MCF 10A (cell line): ENCODE measurements around the gene ASIC5. TPM values are rescaled to one million over a fixed set of nuclear protein-coding genes. Genes with fewer than 3 reads are reported as not detected.
"Not testable (repeated sequence)": the region's sequence is repeated elsewhere in the genome, so short reads cannot be mapped to it uniquely, and the experiment has no call there.

Experiments
- BruUV-seq: library from RNA; stranded (reverse); fragments of 400-500 nt; replicated peaks from 2 replicates; lab custom pipeline; 2021; lab: Mats Ljungman, UMichigan
- CTCF ChIA-PET: fragments of 300-600 bp; sonication (Branson Sonifier 250); formaldehyde crosslinking; extraction: SDS; loops from one replicate; lab custom pipeline; 2021; ENCODE audit warnings: antibody characterized with exemption, inconsistent platforms; lab: Yijun Ruan, JAX
- POLR2A ChIA-PET: fragments of 300-600, 350-650 bp; sonication (Branson Sonifier 250); formaldehyde crosslinking; extraction: SDS; loops from one replicate; lab custom pipeline; 2020; ENCODE audit warnings: antibody characterized with exemption, inconsistent platforms; lab: Yijun Ruan, JAX
- DNase-seq: peaks from one replicate; pipeline ENCODE4 v3.0.0-alpha.2; 2018; ENCODE audit not compliant: unreplicated experiment
- H3K27ac Mint-ChIP-seq: one replicate; pipeline ENCODE4 v1.8.0; 2022; ENCODE audit warnings: mild to moderate bottlenecking, low read depth, mixed read lengths; ENCODE audit not compliant: unreplicated experiment
- H3K27me3 Mint-ChIP-seq: one replicate; pipeline ENCODE4 v1.8.0; 2022; ENCODE audit warnings: mixed read lengths; ENCODE audit not compliant: insufficient read depth, unreplicated experiment
- H3K36me3 Mint-ChIP-seq: one replicate; pipeline ENCODE4 v1.8.0; 2022; ENCODE audit warnings: mild to moderate bottlenecking, moderate library complexity, mixed read lengths; ENCODE audit not compliant: insufficient read depth, unreplicated experiment
- H3K4me1 Mint-ChIP-seq: one replicate; pipeline ENCODE4 v1.8.0; 2022; ENCODE audit warnings: mixed read lengths; ENCODE audit not compliant: insufficient read depth, unreplicated experiment
- H3K4me3 Mint-ChIP-seq: one replicate; pipeline ENCODE4 v1.8.0; 2022; ENCODE audit warnings: mild to moderate bottlenecking, moderate library complexity, mixed read lengths; ENCODE audit not compliant: unreplicated experiment
- H3K9me3 Mint-ChIP-seq: one replicate; pipeline ENCODE4 v1.8.0; 2022; ENCODE audit warnings: mixed read lengths; ENCODE audit not compliant: unreplicated experiment
- CTCF ChIP-seq: fragments of 200-600 bp; IDR thresholded peaks from one replicate; pipeline ENCODE4 v1.8.0; 2022; ENCODE audit warnings: antibody characterized with exemption, mild to moderate bottlenecking; ENCODE audit not compliant: unreplicated experiment
- intact Hi-C: fragments of 100-400 bp; cut with micrococcal nuclease; formaldehyde crosslinking; loops from 2 replicates; pipeline ENCODE4 v1.14.1; 2022
- total RNA-seq: library from RNA; stranded (reverse); gene quantifications from 2 replicates; pipeline ENCODE4 v1.2.3, GENCODE V29; 2022

Gene ASIC5
- total RNA-seq, 1 experiment from 2014 or later: not detected

GRCh38 chr4:155903453-155903852, 37.4 kb upstream of the ASIC5 start, which contains the start of gene TDO2:
Gene TDO2, plus strand, starts transcription at chr4:155903696. Its CDS starts 63 bp downstream, at chr4:155903759.
- Mint-ChIP-seq H3K27me3 (no peaks in the 10 kb centered on the region), H3K4me1 (peaks cover 19% of the 10 kb centered on the region), H3K9me3 (no peaks in the 10 kb centered on the region), H3K27ac (no peak within 1 kb of the TSS), H3K36me3 (no peaks in the 10 kb centered on the region), H3K4me3 (no peak within 1 kb of the TSS)
- no TSS peak for BruUV-seq
- intact Hi-C loops: no loop called here
- no peak for DNase-seq
- CTCF ChIA-PET: interaction anchor here (0.6 to 0.7 kb wide), 2 partner anchors 102 to 255 kb away, joined by 3 to 4 read pairs; no protein-coding TSS in a partner anchor
- no peak for TF ChIP-seq CTCF
- POLR2A ChIA-PET: no interaction called here

- Mint-ChIP-seq H3K4me1 (peaks cover 9% of the 10 kb centered on the region), H3K9me3 (no peaks in the 10 kb centered on the region), H3K36me3 (no peaks in the 10 kb centered on the region), H3K27ac (no peak overlapping the region), H3K27me3 (no peaks in the 10 kb centered on the region), H3K4me3 (no peak overlapping the region)
- no peak for TF ChIP-seq CTCF
- no TSS peak for BruUV-seq
- DNase-seq: no peak
- POLR2A ChIA-PET: interaction anchor here (0.9 to 1.6 kb wide), 3 partner anchors 12 to 26 kb away, joined by 3 to 4 read pairs (median 4); no protein-coding TSS in a partner anchor
- intact Hi-C loops: no loop called here
- CTCF ChIA-PET: interaction anchor here (0.6 kb wide), 1 partner anchor 690 kb away, joined by 3 read pairs; no protein-coding TSS in a partner anchor
These were observed 34.9 kb upstream of the ASIC5 start for GRCh38 chr4:155901013-155901412.

DNA sequence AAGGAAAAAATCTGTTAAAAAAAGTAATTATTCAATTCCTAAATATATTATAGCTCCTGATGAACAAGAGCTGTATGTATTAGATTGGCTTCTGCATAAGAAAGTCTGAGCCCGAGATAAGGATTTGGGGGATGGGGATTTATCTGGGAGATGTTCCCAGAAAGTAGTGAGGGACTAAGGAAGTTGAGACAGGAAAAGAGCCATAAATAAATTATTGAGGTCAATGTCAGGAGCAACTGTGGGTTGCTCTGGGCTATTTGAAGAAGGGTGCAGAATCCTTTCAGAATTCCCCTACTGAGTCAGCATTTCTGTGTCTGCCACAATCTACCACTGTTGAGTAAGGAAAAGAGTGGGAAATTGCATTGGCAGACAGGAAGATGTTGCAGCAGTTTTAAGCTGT, 34.3 kb upstream of the ASIC5 start:
- no peak overlapping the region for H3K27ac Mint-ChIP-seq
- H3K36me3 Mint-ChIP-seq: no peaks in the 10 kb centered on the region
- intact Hi-C loops: no loop called here
- ChIA-PET POLR2A (interaction anchor here (0.9 to 1.6 kb wide), 3 partner anchors 11 to 25 kb away, joined by 3 to 4 read pairs (median 4); no protein-coding TSS in a partner anchor), CTCF (no interaction called here)
- no peak for TF ChIP-seq CTCF
- no peaks in the 10 kb centered on the region for H3K9me3 Mint-ChIP-seq
- no peaks in the 10 kb centered on the region for H3K27me3 Mint-ChIP-seq
- peak; percentile 74 for DNase-seq
- no TSS peak for BruUV-seq
- peaks cover 9% of the 10 kb centered on the region for H3K4me1 Mint-ChIP-seq
- no peak overlapping the region for H3K4me3 Mint-ChIP-seq

GRCh38 chr4:155899891-155900290, 33.8 kb upstream of the ASIC5 start:
- no peak overlapping the region for H3K27ac Mint-ChIP-seq
- POLR2A ChIA-PET: interaction anchor here (1.0 kb wide), 1 partner anchor 15 kb away, joined by 3 read pairs; no protein-coding TSS in a partner anchor
- BruUV-seq: no TSS peak
- no peaks in the 10 kb centered on the region for H3K27me3 Mint-ChIP-seq
- no peak for DNase-seq
- no peaks in the 10 kb centered on the region for H3K9me3 Mint-ChIP-seq
- peaks cover 9% of the 10 kb centered on the region for H3K4me1 Mint-ChIP-seq
- CTCF ChIA-PET: no interaction called here
- no peak overlapping the region for H3K4me3 Mint-ChIP-seq
- no peaks in the 10 kb centered on the region for H3K36me3 Mint-ChIP-seq
- intact Hi-C loops: no loop called here
- TF ChIP-seq CTCF: no peak

DNA sequence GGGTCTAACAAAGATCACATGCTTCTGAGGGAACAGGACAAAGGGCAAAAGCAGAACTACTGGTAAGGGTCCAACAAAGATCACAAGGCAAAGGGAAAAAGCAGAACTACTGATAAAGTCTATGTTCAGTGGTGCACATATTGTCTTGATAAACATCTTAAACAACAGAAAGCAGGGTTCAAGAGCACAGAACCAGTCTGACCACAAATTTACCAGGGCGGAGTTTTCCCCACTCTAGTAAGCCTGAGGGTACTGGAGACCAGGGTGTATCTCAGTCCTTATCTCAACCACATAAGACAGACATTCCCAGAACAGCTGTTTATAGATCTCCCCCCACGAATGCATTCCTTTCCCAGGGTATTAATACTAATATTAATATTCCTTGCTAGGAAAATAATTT, 32.3 kb upstream of the ASIC5 start:
- H3K4me1 Mint-ChIP-seq, POLR2A ChIA-PET, intact Hi-C loops, H3K36me3 Mint-ChIP-seq, H3K27ac Mint-ChIP-seq, H3K4me3 Mint-ChIP-seq, H3K9me3 Mint-ChIP-seq, BruUV-seq, DNase-seq, H3K27me3 Mint-ChIP-seq: not testable (repeated sequence)
- CTCF ChIA-PET: interaction anchor here (0.6 kb wide), 1 partner anchor 88 kb away, joined by 3 read pairs; no protein-coding TSS in a partner anchor
